HG02763 (cell line): ENCODE data around the gene C1orf210.

ENCODE experiments used
- ATAC-seq: cut with Tn5 transposase; IDR thresholded peaks from one replicate; pipeline ENCODE4 v1.9.1; 2021; ENCODE audit warnings: mild to moderate bottlenecking, moderate library complexity; ENCODE audit not compliant: unreplicated experiment

Gene C1orf210

DNA sequence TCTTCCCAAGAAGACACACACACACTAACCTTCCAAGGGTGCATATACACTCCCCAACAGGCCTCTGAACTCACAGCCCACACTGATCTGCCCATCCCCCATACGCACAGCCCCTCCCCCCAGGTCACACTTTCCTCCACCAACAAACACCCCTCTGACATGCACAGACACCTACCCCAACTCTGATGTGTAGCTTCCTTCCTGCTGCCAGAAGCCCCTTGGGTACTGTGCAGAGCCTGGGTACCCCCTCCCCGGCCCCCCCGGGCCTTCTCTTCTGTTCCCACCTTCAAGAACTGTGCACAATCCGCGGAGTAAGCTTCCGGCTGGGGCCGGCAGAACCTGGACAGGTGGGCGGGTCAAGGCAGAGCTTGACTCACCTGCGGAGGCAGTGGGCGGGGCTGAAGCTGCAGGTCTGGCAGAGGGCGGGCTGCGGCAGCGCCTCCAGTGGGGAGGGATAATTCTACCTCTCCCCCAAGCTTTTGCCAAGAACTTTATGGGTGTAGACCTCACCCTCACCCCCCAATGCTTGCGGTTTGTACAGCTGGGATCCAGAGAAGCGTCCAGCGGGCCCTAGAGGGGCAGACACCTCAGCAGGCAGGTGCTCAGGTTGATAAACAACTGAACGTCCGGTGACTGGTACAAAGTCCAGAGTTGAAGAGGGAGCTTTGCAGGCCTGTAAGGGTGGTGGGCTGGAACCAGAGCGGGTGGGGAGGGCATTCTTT, at the start of gene C1orf210:
C1orf210 (minus strand) TSS at position 313 of the 722 bp plus-strand sequence. CDS start 2,311 bp downstream, outside the sequence.
- ATAC-seq: no peak

DNA sequence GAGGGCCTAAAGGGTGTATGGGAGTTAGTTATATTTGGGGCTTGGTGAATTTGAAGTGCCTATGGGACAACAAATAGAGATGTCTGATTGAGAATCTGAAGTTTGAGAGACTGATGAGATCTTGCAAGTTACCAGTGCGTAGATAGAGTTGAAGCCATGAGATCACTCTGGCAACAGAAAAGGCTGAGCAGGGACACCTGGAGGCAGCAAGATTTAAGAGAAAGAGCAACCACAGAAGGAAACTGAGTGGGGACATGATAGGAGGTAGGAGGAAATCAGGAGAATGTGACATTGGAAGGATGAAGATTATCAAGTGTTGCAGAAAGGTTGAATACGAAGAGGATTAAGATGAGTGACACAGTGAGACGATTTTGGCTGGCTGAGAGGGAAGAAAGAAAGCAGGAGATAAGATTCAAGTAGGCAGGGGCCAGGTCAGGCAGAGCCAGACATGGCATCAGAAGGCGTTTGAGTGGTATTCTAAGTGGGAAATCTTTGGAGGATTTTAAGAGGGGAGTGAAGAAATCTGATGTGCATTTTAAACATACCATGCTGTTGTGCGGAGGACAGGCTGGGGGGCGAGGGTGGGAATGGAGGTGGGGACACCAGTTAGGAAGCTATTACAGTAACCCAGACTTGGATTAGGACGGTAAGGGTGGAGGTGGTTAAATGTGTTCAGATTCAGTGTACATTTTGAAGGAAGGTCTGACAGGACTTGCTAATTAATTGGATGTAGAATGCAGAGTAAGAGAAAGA, 49.2 kb upstream of the C1orf210 start:
- ATAC-seq: no peak

DNA sequence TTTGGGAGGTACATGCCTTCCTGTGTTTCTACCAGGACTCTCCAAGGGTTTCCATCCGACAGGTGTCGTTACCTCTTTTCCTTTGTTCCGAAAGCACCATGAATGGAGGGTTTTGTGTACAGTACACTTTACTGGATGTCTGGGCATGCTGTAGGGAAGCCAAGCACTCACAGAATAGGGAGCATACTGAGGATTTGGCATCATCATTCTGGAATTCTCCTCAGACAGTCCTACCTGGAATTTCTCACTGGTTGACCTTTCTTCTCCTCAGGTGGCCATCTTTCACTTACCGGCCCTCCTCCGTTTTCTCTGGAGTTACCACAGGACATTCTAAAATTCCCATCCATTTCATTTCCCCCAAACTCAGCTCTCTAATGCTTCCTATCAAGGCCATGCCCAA, 46.3 kb upstream of the C1orf210 start:
- no peak for ATAC-seq

DNA sequence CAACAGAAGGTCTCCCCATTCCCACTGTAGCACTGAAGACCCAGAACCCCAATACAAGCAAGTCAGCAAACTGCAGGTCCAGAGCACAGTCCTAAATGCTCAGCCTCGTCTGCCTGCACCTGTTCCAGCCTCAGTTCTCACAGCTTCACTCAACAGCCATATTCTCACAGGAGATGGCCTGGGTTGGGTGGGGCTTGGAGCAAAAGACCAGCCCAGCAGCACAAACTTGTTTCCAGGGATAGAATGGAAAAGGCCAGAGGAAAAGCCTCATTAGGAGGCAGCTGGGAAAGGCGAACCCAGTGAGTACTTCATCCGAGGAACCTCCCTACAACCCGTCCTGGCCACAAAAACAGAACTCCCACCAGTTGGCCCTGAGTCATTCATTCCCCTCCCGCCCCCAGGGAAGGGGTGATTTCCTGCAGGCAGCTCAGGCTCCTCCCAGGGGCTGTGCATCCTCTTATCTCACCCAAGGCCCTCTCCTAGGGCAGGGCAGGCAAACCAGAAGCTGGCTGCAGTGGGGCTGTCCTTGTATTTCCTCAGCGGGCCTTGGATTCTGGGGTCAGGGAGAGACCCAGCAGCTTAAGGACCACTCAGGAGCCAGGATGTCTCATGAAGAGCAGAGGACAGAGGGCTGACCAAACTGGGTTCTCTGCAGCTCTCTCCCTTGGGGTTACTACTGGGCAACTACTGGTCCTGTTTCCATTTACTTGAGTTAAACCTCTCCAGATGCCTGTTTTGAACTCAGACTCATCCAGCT, 44.8 kb upstream of the C1orf210 start:
- ATAC-seq: no peak

DNA sequence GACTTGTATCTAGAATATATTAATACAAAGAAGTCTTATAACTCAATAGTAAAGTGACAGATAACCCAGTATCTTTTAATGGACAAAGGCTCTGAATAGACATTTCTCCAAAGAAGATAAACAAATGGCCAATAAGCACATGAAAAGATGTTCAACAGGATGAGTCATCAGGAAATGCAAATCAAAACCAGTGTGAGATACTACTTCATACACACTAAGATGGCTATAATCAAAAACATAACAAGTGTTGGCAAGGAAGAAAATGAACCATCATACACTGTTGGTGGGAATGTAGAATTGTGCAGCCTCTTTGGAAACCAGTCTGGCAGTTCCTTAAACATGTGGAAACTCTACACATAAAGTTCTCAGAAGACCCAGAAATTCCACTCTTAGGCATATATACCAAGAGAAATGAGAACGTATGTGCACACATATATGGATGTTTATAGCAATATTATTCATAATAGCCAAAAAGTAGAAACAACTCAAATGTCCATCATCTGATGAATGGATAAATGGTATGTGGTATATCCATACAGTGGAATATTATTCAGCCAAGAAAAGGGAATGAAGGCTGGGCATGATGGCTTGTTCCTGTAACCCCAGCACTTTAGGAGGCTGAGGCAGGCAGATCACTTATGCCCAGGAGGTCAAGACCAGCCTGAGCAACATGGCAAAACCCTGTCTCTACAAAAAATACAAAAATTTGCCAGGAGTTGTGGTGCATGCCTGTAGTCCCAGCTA, 42.3 kb upstream of the C1orf210 start:
- no peak for ATAC-seq

DNA sequence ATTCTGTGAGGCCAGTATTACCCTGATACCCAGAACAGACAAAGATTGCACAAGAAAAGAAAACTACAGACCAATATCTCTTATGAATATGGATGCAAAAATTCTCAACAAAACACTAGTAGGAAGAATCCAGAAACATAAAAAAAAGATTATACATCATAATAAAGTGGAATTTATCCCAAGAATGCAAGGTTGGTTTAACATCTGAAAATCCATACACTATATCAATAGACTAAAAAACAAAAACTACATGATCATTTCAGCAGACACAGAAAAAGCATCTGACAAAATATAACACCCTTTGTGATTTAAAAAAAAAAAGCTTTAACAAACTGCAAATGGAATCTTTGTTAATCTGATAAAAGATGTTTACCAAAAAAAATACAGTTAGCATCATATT, 40.0 kb upstream of the C1orf210 start:
- no peak for ATAC-seq

DNA sequence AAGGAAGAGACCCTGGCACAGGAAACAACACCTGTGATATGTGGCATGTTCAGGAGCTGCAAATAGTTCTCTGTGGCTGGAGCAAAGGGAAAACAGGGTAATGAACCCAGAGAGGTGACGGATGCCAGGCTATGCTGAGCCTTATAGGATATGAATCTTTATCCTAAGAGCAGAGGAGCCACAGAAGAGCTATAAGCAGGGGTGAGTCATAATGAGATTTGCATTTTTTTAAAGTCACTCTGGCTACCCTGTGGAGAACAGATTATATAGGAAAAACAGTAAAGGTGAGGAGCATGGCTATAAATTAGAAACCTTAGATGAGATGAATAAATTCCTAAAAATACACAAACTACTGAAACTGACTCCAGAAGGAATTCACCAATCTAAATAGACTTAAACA, 39.4 kb upstream of the C1orf210 start:
- no peak for ATAC-seq

DNA sequence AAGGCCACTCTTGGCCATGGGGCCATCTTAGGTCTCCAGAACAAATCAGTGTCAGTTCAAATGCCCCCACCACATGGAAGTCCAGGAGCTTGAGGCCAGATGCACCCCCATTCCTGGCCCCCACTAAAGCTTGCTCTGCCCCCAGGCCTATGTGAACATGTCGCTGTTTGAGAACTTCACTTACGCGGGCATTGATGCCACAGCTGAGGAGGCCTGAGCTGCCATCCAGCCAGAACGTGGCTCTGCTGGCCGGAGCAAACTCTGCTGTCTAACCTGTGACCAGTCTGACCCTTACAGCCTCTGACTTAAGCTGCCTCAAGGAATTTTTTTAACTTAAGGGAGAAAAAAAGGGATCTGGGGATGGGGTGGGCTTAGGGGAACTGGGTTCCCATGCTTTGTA, 37.1 kb upstream of the C1orf210 start:
- no peak for ATAC-seq

DNA sequence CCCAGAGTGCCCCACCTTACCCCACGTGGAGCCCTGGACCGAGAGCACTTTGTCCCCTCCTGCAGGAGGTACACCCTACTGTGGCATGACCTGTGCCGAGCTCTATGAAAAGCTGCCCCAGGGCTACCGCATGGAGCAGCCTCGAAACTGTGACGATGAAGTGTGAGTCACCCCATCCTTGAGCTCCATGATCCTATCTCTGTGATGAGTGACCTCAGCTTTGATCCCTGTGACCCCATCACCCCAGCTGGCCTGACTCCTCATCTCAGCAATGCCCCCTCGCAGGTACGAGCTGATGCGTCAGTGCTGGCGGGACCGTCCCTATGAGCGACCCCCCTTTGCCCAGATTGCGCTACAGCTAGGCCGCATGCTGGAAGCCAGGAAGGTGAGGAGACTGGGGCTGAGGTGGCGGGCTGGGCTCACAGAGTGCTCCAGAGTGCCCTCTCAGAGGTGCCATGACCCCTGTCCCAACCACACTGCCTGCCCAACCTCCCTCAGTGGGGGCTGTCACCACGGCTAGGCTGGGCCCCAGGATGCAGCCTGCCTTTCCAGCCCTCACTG, 36.0 kb upstream of the C1orf210 start:
- no peak for ATAC-seq

DNA sequence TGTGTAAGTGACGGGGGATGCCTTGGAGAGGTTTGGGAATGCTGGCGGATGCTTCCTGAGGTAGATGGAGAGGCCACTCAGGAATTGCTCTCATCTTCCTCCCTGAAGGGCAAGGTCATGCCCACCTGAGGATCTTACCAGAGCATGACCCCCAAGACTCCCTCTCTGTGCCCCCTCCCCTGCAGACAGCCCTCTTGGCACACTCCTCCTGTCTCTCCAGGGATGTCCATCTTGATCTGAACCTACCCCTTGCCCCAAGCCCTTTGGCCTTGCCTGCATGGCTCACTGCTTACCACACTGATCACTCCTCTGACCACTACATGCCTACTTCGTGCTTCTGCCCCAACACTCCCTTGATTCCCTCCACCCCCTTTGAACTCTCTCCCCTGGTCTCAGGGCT, 34.4 kb upstream of the C1orf210 start:
- no peak for ATAC-seq

DNA sequence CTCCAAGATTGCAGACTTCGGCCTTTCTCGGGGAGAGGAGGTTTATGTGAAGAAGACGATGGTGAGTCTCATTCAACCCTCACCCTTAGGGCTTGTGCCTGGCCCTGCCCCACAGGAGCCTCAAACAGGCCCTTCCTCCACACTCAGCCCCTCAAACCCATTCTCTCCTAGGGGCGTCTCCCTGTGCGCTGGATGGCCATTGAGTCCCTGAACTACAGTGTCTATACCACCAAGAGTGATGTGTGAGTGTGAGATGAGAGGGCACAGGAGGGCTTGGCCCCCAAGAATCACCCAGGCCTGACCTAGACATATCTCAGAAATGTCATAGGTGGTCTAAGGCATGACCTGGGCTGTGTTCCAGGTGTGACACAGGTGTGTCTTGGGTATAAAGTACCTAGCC, 33.9 kb upstream of the C1orf210 start:
- no peak for ATAC-seq

DNA sequence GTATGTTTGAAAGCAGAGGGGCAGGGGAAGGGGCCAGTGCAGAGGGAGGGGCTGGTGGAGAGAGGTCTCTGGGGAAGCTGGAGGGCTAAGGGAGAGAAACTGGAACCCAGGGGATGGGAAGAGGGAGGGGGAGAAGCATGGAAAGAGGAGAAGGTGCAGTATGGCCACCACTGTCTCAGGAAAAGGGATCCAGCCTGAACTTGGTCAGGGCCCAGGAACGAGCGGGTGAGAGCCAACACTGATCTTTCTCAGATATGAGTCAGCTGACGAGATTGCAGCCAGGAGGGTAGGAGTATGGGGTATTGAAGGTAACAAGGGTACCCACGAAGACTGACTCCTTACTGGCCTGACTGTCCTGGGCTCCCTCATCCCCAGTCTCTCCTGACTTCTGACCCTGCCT, 33.5 kb upstream of the C1orf210 start:
- ATAC-seq: no peak

DNA sequence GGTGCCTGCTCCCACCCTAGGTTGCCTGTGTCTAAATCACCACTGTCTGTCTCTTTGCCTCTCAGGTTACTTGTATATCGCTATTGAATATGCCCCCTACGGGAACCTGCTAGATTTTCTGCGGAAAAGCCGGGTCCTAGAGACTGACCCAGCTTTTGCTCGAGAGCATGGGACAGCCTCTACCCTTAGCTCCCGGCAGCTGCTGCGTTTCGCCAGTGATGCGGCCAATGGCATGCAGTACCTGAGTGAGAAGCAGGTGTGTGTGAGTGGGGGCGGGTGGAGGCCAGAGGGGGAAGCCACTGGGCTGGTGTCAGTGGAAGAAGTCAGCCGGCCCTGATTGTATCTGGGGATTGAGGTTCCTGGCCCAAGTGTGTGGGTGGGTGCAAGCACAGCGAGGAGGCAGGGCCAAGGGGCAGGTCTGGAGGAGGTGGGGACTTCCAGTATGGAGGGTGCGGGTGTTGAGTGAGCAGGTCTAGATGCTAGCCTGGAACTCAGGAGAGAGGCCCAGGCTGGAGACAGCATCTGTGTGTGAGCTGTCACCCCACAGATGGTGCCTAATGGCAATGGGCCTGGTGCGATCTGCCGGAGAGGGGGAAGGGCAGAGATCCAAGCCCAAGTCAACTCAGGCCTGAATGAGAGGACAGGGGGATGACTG, 32.6 kb upstream of the C1orf210 start:
- ATAC-seq: no peak

DNA sequence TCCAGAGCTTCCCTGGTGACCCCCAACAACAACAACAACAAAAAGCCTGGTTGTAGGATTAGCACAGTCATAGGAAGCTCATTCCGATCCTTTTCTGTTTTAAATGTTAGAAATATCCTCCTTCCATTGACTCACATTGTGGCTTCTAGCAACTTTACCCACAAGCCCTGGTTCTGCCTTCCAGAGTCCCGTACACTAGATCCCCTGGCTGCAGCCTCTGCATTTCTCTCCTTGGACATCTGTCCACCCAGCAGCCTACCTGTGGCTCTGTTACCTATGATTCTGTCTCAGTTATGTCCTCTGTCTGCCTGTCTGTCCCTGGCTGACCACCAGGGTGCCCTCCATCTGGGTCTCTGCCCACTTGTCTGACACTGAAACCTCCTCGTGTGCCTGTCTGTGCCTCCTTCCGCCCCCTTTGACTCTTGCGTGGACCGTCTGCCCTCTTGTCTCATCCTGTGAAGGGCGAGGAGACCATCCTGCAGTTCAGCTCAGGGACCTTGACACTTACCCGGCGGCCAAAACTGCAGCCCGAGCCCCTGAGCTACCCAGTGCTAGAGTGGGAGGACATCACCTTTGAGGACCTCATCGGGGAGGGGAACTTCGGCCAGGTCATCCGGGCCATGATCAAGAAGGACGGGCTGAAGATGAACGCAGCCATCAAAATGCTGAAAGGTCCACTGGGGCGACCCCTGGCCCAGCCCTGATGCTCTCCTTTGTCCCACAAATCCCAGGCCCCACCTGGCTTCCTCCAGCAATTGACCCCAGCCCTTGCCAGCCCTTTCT, 31.5 kb upstream of the C1orf210 start:
- no peak for ATAC-seq

DNA sequence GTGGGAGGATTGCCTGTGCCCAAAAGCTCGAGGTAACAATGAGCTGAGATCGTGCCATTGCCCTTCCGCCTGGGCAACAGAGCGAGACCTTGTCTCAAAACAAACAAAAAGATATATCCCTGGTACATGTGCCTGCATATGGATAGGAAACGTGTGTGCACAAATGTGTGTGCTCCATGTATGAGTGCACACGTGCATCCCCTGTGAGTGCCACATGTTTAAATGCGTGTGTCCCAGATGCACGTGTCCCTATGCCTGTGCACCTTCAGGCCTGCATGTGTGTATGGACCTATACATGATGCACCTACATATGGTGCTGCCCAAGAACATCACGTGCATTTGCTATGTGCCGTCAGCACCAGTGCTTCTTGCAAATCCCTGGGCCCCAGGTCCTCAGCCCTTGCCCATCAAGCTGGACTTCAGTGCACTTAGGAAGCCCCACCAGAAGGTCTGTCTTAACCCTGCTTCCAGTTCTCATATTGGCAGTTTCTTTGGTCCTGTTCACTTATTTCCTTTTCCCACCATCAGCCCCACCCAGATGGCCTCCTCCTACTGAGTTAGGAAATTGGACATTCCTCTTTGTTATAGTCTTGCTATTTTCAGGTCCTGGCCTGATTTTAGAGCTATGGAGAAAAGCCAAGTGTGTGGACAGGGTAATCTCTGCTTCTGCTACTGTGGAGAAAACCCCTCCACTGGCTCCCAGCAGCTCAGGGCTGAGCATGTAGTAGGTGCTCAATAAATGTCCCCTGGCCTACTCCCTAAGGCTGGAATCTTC, 30.8 kb upstream of the C1orf210 start:
- ATAC-seq: no peak

DNA sequence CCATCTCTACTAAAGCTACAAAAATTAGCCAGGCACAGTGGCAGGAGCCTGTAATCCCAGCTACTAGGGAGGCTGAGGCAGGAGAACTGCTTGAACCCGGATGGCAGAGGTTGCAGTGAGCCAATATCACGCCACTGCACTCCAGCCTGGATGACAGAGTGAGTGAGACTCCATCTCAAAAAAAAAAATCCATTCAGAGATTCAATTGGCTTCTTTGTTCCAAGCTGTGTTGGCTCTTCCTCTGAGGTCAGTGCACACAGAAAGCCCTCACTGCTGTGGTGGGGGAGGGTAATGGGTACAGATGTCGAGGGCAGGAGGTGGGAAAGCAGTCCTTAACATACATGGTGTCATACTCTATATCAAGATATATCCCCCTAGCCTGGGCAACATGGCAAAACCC, 30.1 kb upstream of the C1orf210 start:
- no peak for ATAC-seq

DNA sequence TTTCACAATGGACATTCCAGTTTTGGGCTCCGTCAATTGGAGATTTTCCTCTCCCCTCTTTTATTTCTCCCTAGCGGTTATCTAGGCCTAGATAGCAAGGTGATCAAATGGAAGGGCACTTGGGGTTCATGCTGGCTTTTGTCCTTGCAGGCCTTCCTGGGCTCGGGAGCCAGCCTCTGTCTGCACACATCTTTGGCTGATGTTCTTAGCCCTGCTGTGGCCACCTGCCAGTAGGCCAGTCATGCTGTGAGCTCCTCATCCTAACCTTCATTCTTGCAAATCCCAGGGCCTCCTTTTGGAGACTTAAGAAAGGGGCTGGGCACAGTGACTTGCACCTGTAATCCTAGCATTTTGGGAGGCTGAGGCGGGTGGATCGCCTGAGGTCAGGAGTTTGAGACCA, 28.9 kb upstream of the C1orf210 start:
- ATAC-seq: no peak

DNA sequence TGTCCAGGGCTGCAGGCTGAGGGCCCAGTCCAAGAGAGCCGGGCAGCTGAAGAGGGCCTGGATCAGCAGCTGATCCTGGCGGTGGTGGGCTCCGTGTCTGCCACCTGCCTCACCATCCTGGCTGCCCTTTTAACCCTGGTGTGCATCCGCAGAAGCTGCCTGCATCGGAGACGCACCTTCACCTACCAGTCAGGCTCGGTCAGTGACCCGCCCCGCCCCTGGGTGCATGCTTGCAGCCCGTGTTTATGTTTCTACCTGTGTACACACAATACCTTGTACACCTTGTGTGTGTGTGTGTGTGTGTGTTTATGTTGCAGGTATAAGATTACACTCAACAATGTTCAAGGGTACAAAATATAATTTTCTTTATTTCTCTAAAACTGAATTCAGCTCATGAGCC, 28.4 kb upstream of the C1orf210 start:
- no peak for ATAC-seq
